A549 (cell line): ENCODE data around the gene HOXA2.

Experiments
- BHLHE40 ChIP-seq: IDR thresholded peaks from 2 replicates; pipeline ENCODE4 v1.6.1; 2012; ENCODE audit warnings: low read depth, low read length, inconsistent platforms
- CTCF ChIP-seq: fragments of >200 bp; sonication (Bioruptor Twin); formaldehyde crosslinking; IDR thresholded peaks from 3 replicates; pipeline ENCODE4 v1.5.1; 2016
- EP300 ChIP-seq, 2 experiments: fragments of >200 bp; sonication (Bioruptor Twin); formaldehyde crosslinking; IDR thresholded peaks; 2 replicates in 1 of 2; 3 replicates in 1 of 2; pipeline ENCODE4 v1.6.1; 2016 to 2017
- MAFK ChIP-seq: fragments of 450-650 bp; IDR thresholded peaks from 2 replicates; pipeline ENCODE4 v1.6.1; 2014; ENCODE audit not compliant: partially characterized antibody
- MAX ChIP-seq: IDR thresholded peaks from 2 replicates; pipeline ENCODE4 v1.6.1; 2012
- NFE2L2 ChIP-seq: fragments of 150-350 bp; conservative IDR thresholded peaks from 2 replicates; pipeline ENCODE4 v1.6.1; 2014; ENCODE audit warnings: low read length
- NR3C1 ChIP-seq: fragments of >200 bp; sonication (Bioruptor Twin); formaldehyde crosslinking; IDR thresholded peaks from 3 replicates; pipeline ENCODE4 v1.6.1; 2017
- POLR2A ChIP-seq: IDR thresholded peaks from 2 replicates; pipeline ENCODE4 v1.6.1; 2012; ENCODE audit warnings: mild to moderate bottlenecking, low read length
- POLR2AphosphoS2 ChIP-seq: conservative IDR thresholded peaks from 2 replicates; pipeline ENCODE4 v1.6.1; 2012; ENCODE audit warnings: low read length, improper control_type of control experiment, inconsistent platforms
- RAD21 ChIP-seq, 2 experiments: fragments of >200 bp in 1 of 2; sonication (Bioruptor Twin) in 1 of 2; formaldehyde crosslinking in 1 of 2; IDR thresholded peaks in 1 of 2; conservative IDR thresholded peaks in 1 of 2; 2 replicates in 1 of 2; 3 replicates in 1 of 2; pipeline ENCODE4 v1.6.1; 2012 to 2018; ENCODE audit warnings: inconsistent platforms in 1 of 2
- RFX5 ChIP-seq: fragments of 450-650 bp; IDR thresholded peaks from 2 replicates; pipeline ENCODE4 v1.7.1; 2014; ENCODE audit warnings: antibody characterized with exemption, mild to moderate bottlenecking, moderate library complexity
- RNF2 ChIP-seq: fragments of 200-600 bp; sonication (generic); IDR thresholded peaks from 2 replicates; pipeline ENCODE4 v1.6.1; 2016; ENCODE audit warnings: low read depth, mild to moderate bottlenecking, antibody characterized with exemption, moderate library complexity, borderline replicate concordance
- USF2 ChIP-seq: fragments of 450-650 bp; IDR thresholded peaks from 2 replicates; pipeline ENCODE4 v1.6.1; 2014; ENCODE audit warnings: antibody characterized with exemption
- TF ChIP-seq, protein P1 (sequence below): fragments of 150-350 bp; IDR thresholded peaks from 2 replicates; pipeline ENCODE4 v1.6.1; 2014; ENCODE audit warnings: low read depth, mild to moderate bottlenecking, low read length

DNA sequence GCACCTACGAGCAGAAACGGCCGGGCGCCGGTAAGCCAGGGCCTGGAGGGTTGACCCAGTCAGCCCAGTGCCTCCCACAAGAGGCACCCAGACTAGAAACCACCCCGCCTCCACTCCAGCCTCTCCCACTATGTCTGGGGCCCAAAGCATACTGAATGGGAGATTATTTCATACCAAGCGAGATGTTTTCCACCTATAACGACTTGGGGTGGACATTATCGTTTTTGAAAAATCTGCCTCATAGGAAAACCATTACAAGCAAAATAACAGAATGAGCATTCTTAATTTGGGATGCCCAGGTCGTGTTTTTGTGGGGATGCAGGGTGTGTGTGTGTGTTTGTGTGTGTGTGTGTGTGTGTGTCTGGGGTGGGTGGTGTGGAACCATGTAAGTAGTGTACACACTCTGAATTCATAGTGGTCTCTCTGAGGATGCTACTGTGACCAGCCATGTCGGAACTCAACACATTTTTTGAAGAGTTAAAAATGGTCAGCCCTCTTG is 43.5 kb upstream of the HOXA2 start:
- TF ChIP-seq CTCF, result no peak
- TF ChIP-seq NR3C1, result no peak
- TF ChIP-seq MAFK, result no peak
- no peak for TF ChIP-seq POLR2A
- no peak for TF ChIP-seq RNF2
- no peak for TF ChIP-seq NFE2L2
- TF ChIP-seq RAD21 (conservative IDR thresholded peaks at IDR 0.05 in 1 of 2, IDR thresholded peaks at IDR 0.05 in 1 of 2), result no peak
- TF ChIP-seq BHLHE40, result no peak
- TF ChIP-seq USF2, result no peak
- TF ChIP-seq POLR2AphosphoS2, result no peak
- no peak for TF ChIP-seq RFX5
- no peak for TF ChIP-seq MAX
- TF ChIP-seq, protein P1, sequence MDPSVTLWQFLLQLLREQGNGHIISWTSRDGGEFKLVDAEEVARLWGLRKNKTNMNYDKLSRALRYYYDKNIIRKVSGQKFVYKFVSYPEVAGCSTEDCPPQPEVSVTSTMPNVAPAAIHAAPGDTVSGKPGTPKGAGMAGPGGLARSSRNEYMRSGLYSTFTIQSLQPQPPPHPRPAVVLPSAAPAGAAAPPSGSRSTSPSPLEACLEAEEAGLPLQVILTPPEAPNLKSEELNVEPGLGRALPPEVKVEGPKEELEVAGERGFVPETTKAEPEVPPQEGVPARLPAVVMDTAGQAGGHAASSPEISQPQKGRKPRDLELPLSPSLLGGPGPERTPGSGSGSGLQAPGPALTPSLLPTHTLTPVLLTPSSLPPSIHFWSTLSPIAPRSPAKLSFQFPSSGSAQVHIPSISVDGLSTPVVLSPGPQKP, result no peak
- no peak for TF ChIP-seq EP300 (IDR thresholded peaks at IDR 0.05)
